ENCODE measurements around the gene SCRN1.

The SCRN1 gene

GRCh38 chr7:29989257-29989995, at the start of gene SCRN1:
TSS of gene SCRN1 (minus strand) at chr7:29989801. CDS start at chr7:29969067, 20,734 bp downstream.
- DNase-seq: peak; percentile 40

GRCh38 chr7:30038196-30038980, 48.8 kb upstream of the SCRN1 start:
- DNase-seq: no peak

- DNase-seq: no peak
Measured at GRCh38 chr7:30036220-30036619, 46.6 kb upstream of the SCRN1 start.

GRCh38 chr7:30034501-30034900, 44.9 kb upstream of the SCRN1 start:
- DNase-seq: no peak

- DNase-seq: no peak
Measured at GRCh38 chr7:30032310-30033125, 42.9 kb upstream of the SCRN1 start.

GRCh38 chr7:30029696-30030095, 40.1 kb upstream of the SCRN1 start:
- peak; percentile 18 for DNase-seq

- DNase-seq: no peak
Measured at GRCh38 chr7:30028749-30029635, 39.4 kb upstream of the SCRN1 start.

GRCh38 chr7:30028216-30028748, 38.7 kb upstream of the SCRN1 start, which contains the start of gene PLEKHA8:
TSS of gene PLEKHA8 (plus strand) at chr7:30028412. CDS start at chr7:30028763, 351 bp downstream.
- peak; percentile 90 for DNase-seq

GRCh38 chr7:30027740-30028215, 38.2 kb upstream of the SCRN1 start:
- no peak for DNase-seq

- peak; percentile 31 for DNase-seq
Measured at GRCh38 chr7:30027065-30027456, 37.5 kb upstream of the SCRN1 start.

GRCh38 chr7:30026229-30027064, 36.8 kb upstream of the SCRN1 start, which contains the start of gene FKBP14:
TSS of gene FKBP14 (minus strand) at chr7:30026702. CDS start at chr7:30026508, 194 bp downstream.
- DNase-seq: peak; percentile 94

GRCh38 chr7:30023524-30023923, 33.9 kb upstream of the SCRN1 start:
- no peak for DNase-seq

- DNase-seq: no peak
Measured at GRCh38 chr7:30022991-30023390, 33.4 kb upstream of the SCRN1 start.

- DNase-seq: no peak
Measured at GRCh38 chr7:30020535-30020934, 30.9 kb upstream of the SCRN1 start.

- DNase-seq: no peak
Measured at GRCh38 chr7:30019960-30020359, 30.4 kb upstream of the SCRN1 start.

GRCh38 chr7:30019387-30019786, 29.8 kb upstream of the SCRN1 start:
- no peak for DNase-seq

GRCh38 chr7:30018451-30018850, 28.9 kb upstream of the SCRN1 start:
- no peak for DNase-seq

- no peak for DNase-seq
Measured at GRCh38 chr7:30012757-30013156, 23.2 kb upstream of the SCRN1 start.

- DNase-seq: no peak
Measured at GRCh38 chr7:30010021-30010420, 20.4 kb upstream of the SCRN1 start.

- DNase-seq: no peak
Measured at GRCh38 chr7:30005464-30005863, 15.9 kb upstream of the SCRN1 start.

GRCh38 chr7:30003098-30003497, 13.5 kb upstream of the SCRN1 start:
- no peak for DNase-seq

Data from stimulated activated CD4-positive, alpha-beta T cell treated with anti-CD3 and anti-CD28 coated beads, Interleukin-15, amount 100 ng/mL, for 24 hours (primary cell).